ENCODE results near the gene BAZ1A.

GRCh38 chr14:34723867-34724266 lies 151.3 kb downstream of the BAZ1A start:
- TF ChIP-seq ESRRA (IDR thresholded peaks at IDR 0.05; ENCODE audit: borderline replicate concordance, low read length) (no peak), ZC3H11A (IDR thresholded peaks at IDR 0.05) (no peak), CTCF (IDR thresholded peaks at IDR 0.05) (no peak), CEBPB (IDR thresholded peaks at IDR 0.05) (no peak), TP53 (CRISPR knock-in tag; IDR thresholded peaks at IDR 0.05) (no peak), PHF8 (IDR thresholded peaks at IDR 0.05; ENCODE audit: borderline replicate concordance, low read depth) (no peak), POLR2A (IDR thresholded peaks at IDR 0.05; ENCODE audit: low read length) (no peak), REST (IDR thresholded peaks at IDR 0.05) (no peak)
